Vagina (tissue), 2 donors: ENCODE measurements around the gene BICD1.

Source experiments
- POLR2A ChIP-seq, 2 donors: fragments of 450-650 bp; IDR thresholded peaks; one replicate each; pipeline ENCODE4 v1.6.1; 2017; ENCODE audit warnings: antibody characterized with exemption in 2 of 2, mild to moderate bottlenecking in 2 of 2, moderate library complexity in 2 of 2
- POLR2AphosphoS5 ChIP-seq, 2 donors: sonication (generic); formaldehyde crosslinking; IDR thresholded peaks; one replicate each; pipeline ENCODE4 v1.9.0; 2017; ENCODE audit warnings: antibody characterized with exemption in 2 of 2, mild to moderate bottlenecking in 2 of 2, low read depth in 1 of 2; ENCODE audit not compliant: insufficient read depth in 1 of 2
- TF ChIP-seq, protein P1 (sequence below), 3 experiments: fragments of 450-650 bp in 2 of 3; fragments of 200-600 bp in 1 of 3; sonication (generic) in 1 of 3; IDR thresholded peaks; one replicate each; pipeline ENCODE4 v1.5.1; 2017 to 2019; ENCODE audit warnings: antibody characterized with exemption in 3 of 3, mild to moderate bottlenecking in 2 of 3, moderate library complexity in 2 of 3

DNA sequence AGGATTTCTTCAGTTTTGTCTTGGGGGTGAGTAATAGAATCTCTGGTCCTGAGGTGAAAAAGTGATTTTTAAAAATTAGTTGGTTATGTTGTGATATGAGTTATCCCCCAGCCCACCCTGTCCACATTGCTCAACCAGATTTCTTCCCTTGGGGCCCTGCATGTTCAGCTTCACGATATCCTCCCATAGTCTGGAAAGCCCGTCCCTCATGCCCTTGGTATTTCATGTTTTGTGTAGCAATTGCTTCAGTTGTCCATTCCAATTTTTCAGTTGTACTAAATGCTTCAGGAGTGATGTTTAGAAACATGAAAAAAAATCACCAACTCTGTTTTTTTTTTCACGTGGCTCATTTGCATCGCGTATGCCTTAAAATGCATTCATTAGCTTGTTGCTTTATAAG, 17.5 kb upstream of the BICD1 start:
- TF ChIP-seq, protein P1, sequence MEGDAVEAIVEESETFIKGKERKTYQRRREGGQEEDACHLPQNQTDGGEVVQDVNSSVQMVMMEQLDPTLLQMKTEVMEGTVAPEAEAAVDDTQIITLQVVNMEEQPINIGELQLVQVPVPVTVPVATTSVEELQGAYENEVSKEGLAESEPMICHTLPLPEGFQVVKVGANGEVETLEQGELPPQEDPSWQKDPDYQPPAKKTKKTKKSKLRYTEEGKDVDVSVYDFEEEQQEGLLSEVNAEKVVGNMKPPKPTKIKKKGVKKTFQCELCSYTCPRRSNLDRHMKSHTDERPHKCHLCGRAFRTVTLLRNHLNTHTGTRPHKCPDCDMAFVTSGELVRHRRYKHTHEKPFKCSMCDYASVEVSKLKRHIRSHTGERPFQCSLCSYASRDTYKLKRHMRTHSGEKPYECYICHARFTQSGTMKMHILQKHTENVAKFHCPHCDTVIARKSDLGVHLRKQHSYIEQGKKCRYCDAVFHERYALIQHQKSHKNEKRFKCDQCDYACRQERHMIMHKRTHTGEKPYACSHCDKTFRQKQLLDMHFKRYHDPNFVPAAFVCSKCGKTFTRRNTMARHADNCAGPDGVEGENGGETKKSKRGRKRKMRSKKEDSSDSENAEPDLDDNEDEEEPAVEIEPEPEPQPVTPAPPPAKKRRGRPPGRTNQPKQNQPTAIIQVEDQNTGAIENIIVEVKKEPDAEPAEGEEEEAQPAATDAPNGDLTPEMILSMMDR (IDR thresholded peaks at IDR 0.05), result no peak
- TF ChIP-seq POLR2A (IDR thresholded peaks at IDR 0.05), result no peak
- no peak for TF ChIP-seq POLR2AphosphoS5 (IDR thresholded peaks at IDR 0.05; ENCODE audit: insufficient read depth in 1 of 2, low read depth in 1 of 2)
